ENCODE data around the gene HS3ST6.
"Not testable (repeated sequence)": the region's sequence is repeated elsewhere in the genome, so short reads cannot be mapped to it uniquely, and the experiment has no call there.

Gene HS3ST6

GRCh38 chr16:1908184-1908583 is 10.0 kb downstream of the HS3ST6 start:
- Mint-ChIP-seq H3K36me3 (no peaks in the 10 kb centered on the region), H3K9me3 (no peaks in the 10 kb centered on the region), H3K27ac (no peak overlapping the region), H3K27me3 (peaks cover 50% of the 10 kb centered on the region), H3K4me1 (no peaks in the 10 kb centered on the region), H3K4me3 (no peak overlapping the region)
- no peak for ATAC-seq

- Mint-ChIP-seq H3K27ac (no peak overlapping the region), H3K4me1 (no peaks in the 10 kb centered on the region), H3K4me3 (no peak overlapping the region), H3K27me3 (peaks cover 53% of the 10 kb centered on the region), H3K36me3 (no peaks in the 10 kb centered on the region), H3K9me3 (no peaks in the 10 kb centered on the region)
- ATAC-seq: no peak
Observed at GRCh38 chr16:1907226-1907860, 10.9 kb downstream of the HS3ST6 start.

GRCh38 chr16:1906846-1907165 is 11.4 kb downstream of the HS3ST6 start:
- no peak for ATAC-seq
- Mint-ChIP-seq H3K4me3 (no peak overlapping the region), H3K9me3 (no peaks in the 10 kb centered on the region), H3K27me3 (peaks cover 53% of the 10 kb centered on the region), H3K36me3 (no peaks in the 10 kb centered on the region), H3K4me1 (no peaks in the 10 kb centered on the region), H3K27ac (no peak overlapping the region)

- H3K27me3 Mint-ChIP-seq: peaks cover 53% of the 10 kb centered on the region
- no peaks in the 10 kb centered on the region for H3K36me3 Mint-ChIP-seq
- no peaks in the 10 kb centered on the region for H3K9me3 Mint-ChIP-seq
- H3K4me1 Mint-ChIP-seq: no peaks in the 10 kb centered on the region
- H3K4me3 Mint-ChIP-seq: no peak overlapping the region
- no peak for ATAC-seq
- H3K27ac Mint-ChIP-seq: no peak overlapping the region
Observed at GRCh38 chr16:1906055-1906845, 12.0 kb downstream of the HS3ST6 start.

- peak; percentile 31 for ATAC-seq
- H3K9me3 Mint-ChIP-seq: no peaks in the 10 kb centered on the region
- no peak overlapping the region for H3K4me3 Mint-ChIP-seq
- H3K36me3 Mint-ChIP-seq: no peaks in the 10 kb centered on the region
- H3K4me1 Mint-ChIP-seq: no peaks in the 10 kb centered on the region
- no peak overlapping the region for H3K27ac Mint-ChIP-seq
- H3K27me3 Mint-ChIP-seq: peaks cover 52% of the 10 kb centered on the region
Observed at GRCh38 chr16:1903845-1904840, 14.1 kb downstream of the HS3ST6 start.

GRCh38 chr16:1903220-1903574 is 15.0 kb downstream of the HS3ST6 start:
- Mint-ChIP-seq H3K27me3 (peaks cover 44% of the 10 kb centered on the region), H3K4me3 (no peak overlapping the region), H3K36me3 (no peaks in the 10 kb centered on the region), H3K9me3 (no peaks in the 10 kb centered on the region), H3K4me1 (no peaks in the 10 kb centered on the region), H3K27ac (no peak overlapping the region)
- no peak for ATAC-seq

GRCh38 chr16:1902547-1903219 is 15.5 kb downstream of the HS3ST6 start:
- H3K4me1 Mint-ChIP-seq: no peaks in the 10 kb centered on the region
- H3K36me3 Mint-ChIP-seq: no peaks in the 10 kb centered on the region
- no peak overlapping the region for H3K27ac Mint-ChIP-seq
- ATAC-seq: no peak
- no peak overlapping the region for H3K4me3 Mint-ChIP-seq
- no peaks in the 10 kb centered on the region for H3K9me3 Mint-ChIP-seq
- peaks cover 48% of the 10 kb centered on the region for H3K27me3 Mint-ChIP-seq

GRCh38 chr16:1900452-1900774 is 17.8 kb downstream of the HS3ST6 start:
- Mint-ChIP-seq H3K4me1 (no peaks in the 10 kb centered on the region), H3K36me3 (no peaks in the 10 kb centered on the region), H3K9me3 (no peaks in the 10 kb centered on the region), H3K27ac (no peak overlapping the region), H3K4me3 (no peak overlapping the region), H3K27me3 (peaks cover 36% of the 10 kb centered on the region)
- no peak for ATAC-seq

GRCh38 chr16:1899641-1900451 is 18.4 kb downstream of the HS3ST6 start:
- H3K27me3 Mint-ChIP-seq: peaks cover 34% of the 10 kb centered on the region
- no peak overlapping the region for H3K27ac Mint-ChIP-seq
- no peak overlapping the region for H3K4me3 Mint-ChIP-seq
- H3K36me3 Mint-ChIP-seq: no peaks in the 10 kb centered on the region
- no peak for ATAC-seq
- H3K4me1 Mint-ChIP-seq: no peaks in the 10 kb centered on the region
- no peaks in the 10 kb centered on the region for H3K9me3 Mint-ChIP-seq

GRCh38 chr16:1897692-1898091 is 20.5 kb downstream of the HS3ST6 start:
- not testable (repeated sequence) for H3K9me3 Mint-ChIP-seq, H3K4me1 Mint-ChIP-seq, H3K36me3 Mint-ChIP-seq, H3K4me3 Mint-ChIP-seq, H3K27ac Mint-ChIP-seq, ATAC-seq
- peaks cover 23% of the 10 kb centered on the region for H3K27me3 Mint-ChIP-seq

GRCh38 chr16:1895949-1896675 is 22.1 kb downstream of the HS3ST6 start:
- Mint-ChIP-seq H3K27ac (no peak overlapping the region), H3K4me1 (no peaks in the 10 kb centered on the region), H3K27me3 (peaks cover 20% of the 10 kb centered on the region), H3K36me3 (no peaks in the 10 kb centered on the region), H3K4me3 (no peak overlapping the region), H3K9me3 (no peaks in the 10 kb centered on the region)
- ATAC-seq: peak; percentile 50

- Mint-ChIP-seq H3K4me3 (no peak overlapping the region), H3K9me3 (no peaks in the 10 kb centered on the region), H3K36me3 (no peaks in the 10 kb centered on the region), H3K27ac (no peak overlapping the region), H3K4me1 (no peaks in the 10 kb centered on the region), H3K27me3 (peaks cover 30% of the 10 kb centered on the region)
- ATAC-seq: no peak
Observed at GRCh38 chr16:1895068-1895467, 23.1 kb downstream of the HS3ST6 start.

- no peak overlapping the region for H3K4me3 Mint-ChIP-seq
- no peak overlapping the region for H3K27ac Mint-ChIP-seq
- no peaks in the 10 kb centered on the region for H3K36me3 Mint-ChIP-seq
- H3K27me3 Mint-ChIP-seq: peaks cover 47% of the 10 kb centered on the region
- H3K4me1 Mint-ChIP-seq: no peaks in the 10 kb centered on the region
- no peak for ATAC-seq
- no peaks in the 10 kb centered on the region for H3K9me3 Mint-ChIP-seq
Observed at GRCh38 chr16:1890708-1891050, 27.5 kb downstream of the HS3ST6 start.

- no peaks in the 10 kb centered on the region for H3K9me3 Mint-ChIP-seq
- ATAC-seq: no peak
- no peaks in the 10 kb centered on the region for H3K36me3 Mint-ChIP-seq
- peaks cover 49% of the 10 kb centered on the region for H3K27me3 Mint-ChIP-seq
- no peak overlapping the region for H3K27ac Mint-ChIP-seq
- no peak overlapping the region for H3K4me3 Mint-ChIP-seq
- no peaks in the 10 kb centered on the region for H3K4me1 Mint-ChIP-seq
Observed at GRCh38 chr16:1890024-1890707, 28.0 kb downstream of the HS3ST6 start.

Data from stimulated activated memory B cell treated with anti-CD40 and anti-IgM and Interleukin-4, amounts not matched to agents 10 μg/mL and 1 μg/mL and 100 μg/mL, for 72 hours (primary cell).